SK-N-SH treated with all-trans-retinoic acid at 6 μM for 48 hours (cell line): ENCODE data around the gene CCDC102A.

ENCODE experiments used
- ISL1 ChIP-seq: fragments of 250-450 bp; sonication (Bioruptor Pico); IDR thresholded peaks from 2 replicates; pipeline ENCODE4 v2.1.2; 2022; ENCODE audit warnings: mild to moderate bottlenecking, moderate library complexity
- PATZ1 ChIP-seq: fragments of 250-450 bp; sonication (Bioruptor Pico); IDR thresholded peaks from 2 replicates; pipeline ENCODE4 v1.8.0; 2020; ENCODE audit warnings: mild to moderate bottlenecking, moderate library complexity, borderline replicate concordance
- RARB ChIP-seq: fragments of 250-450 bp; sonication (Bioruptor Pico); IDR thresholded peaks from 2 replicates; pipeline ENCODE4 v1.8.0; 2021; ENCODE audit warnings: mild to moderate bottlenecking, moderate library complexity
- SNAI2 ChIP-seq: fragments of 250-450 bp; sonication (Bioruptor Pico); IDR thresholded peaks from 2 replicates; pipeline ENCODE4 v1.5.0; 2020; ENCODE audit warnings: mild to moderate bottlenecking, moderate library complexity
- TOX ChIP-seq: fragments of 250-450 bp; sonication (Bioruptor Pico); IDR thresholded peaks from 2 replicates; pipeline ENCODE4 v1.8.0; 2021; ENCODE audit warnings: mild to moderate bottlenecking, moderate library complexity, borderline replicate concordance
- TSHZ2 ChIP-seq: fragments of 250-450 bp; sonication (Bioruptor Pico); IDR thresholded peaks from 2 replicates; pipeline ENCODE4 v1.5.0; 2020; ENCODE audit warnings: mild to moderate bottlenecking, moderate library complexity
- ZC3H10 ChIP-seq: fragments of 250-450 bp; sonication (Bioruptor Pico); IDR thresholded peaks from 2 replicates; pipeline ENCODE4 v1.5.1; 2021; ENCODE audit warnings: mild to moderate bottlenecking, moderate library complexity
- ZFP3 ChIP-seq: fragments of 250-450 bp; sonication (Bioruptor Pico); IDR thresholded peaks from 2 replicates; pipeline ENCODE4 v1.5.0; 2020; ENCODE audit warnings: mild to moderate bottlenecking, moderate library complexity
- ZFP30 ChIP-seq: fragments of 450-650 bp; formaldehyde crosslinking; IDR thresholded peaks from 2 replicates; pipeline ENCODE4 v1.5.0; 2022; ENCODE audit warnings: mild to moderate bottlenecking, moderate library complexity
- ZNF565 ChIP-seq: fragments of 450-650 bp; formaldehyde crosslinking; conservative IDR thresholded peaks from 2 replicates; pipeline ENCODE4 v1.5.0; 2020; ENCODE audit warnings: low read depth, mild to moderate bottlenecking, moderate library complexity

- TF ChIP-seq TOX (CRISPR knock-in tag) (no peak), PATZ1 (CRISPR knock-in tag) (no peak), SNAI2 (CRISPR knock-in tag) (no peak), ISL1 (CRISPR knock-in tag) (no peak), ZC3H10 (no peak), ZNF565 (no peak), TSHZ2 (CRISPR knock-in tag) (no peak), ZFP30 (no peak), RARB (CRISPR knock-in tag) (no peak), ZFP3 (CRISPR knock-in tag) (no peak)
Observed at GRCh38 chr16:57535680-57536305, 578 bp downstream of the CCDC102A start.
